Epithelial cell of prostate (primary cell): ENCODE measurements around the gene RANBP9.
A peak's percentile ranks its signal among the peaks of the same experiment; 100 is the strongest.

ENCODE experiments used
- DNase-seq: peaks from one replicate; pipeline ENCODE4 v3.0.0-alpha.2; 2011; ENCODE audit warnings: low read depth, low spot score
- H3K27ac ChIP-seq: fragments of 450-650 bp; 2 replicates; pipeline ENCODE4 v1.5.1; 2017; ENCODE audit warnings: mild to moderate bottlenecking

The RANBP9 gene

GRCh38 chr6:13680448-13680968 is 31.1 kb downstream of the RANBP9 start:
- H3K27ac ChIP-seq = no peak overlapping the region
- DNase-seq = no peak

DNA sequence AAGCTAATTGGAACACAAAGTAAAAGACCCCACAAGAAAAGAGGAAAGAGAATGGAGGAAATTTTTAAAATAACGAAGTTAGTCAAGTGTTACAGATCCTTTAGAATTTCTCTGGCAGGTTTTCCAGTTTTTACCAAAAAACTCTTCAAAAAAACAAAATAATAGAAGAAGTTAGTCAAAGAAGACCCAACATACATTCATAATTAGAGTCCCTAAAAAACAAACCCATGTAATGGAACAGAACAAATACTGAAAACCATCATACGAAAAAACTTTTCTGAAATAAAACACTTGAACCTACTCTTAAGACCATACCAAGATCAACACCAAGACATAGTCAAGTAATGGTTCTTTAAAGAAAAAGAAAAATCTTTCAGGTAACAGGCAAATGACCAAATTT is 31.6 kb downstream of the RANBP9 start:
- H3K27ac ChIP-seq = no peak overlapping the region
- no peak for DNase-seq

GRCh38 chr6:13678255-13678983 is 33.2 kb downstream of the RANBP9 start:
- H3K27ac ChIP-seq = no peak overlapping the region
- no peak for DNase-seq

GRCh38 chr6:13677878-13678254 is 33.8 kb downstream of the RANBP9 start:
- H3K27ac ChIP-seq = no peak overlapping the region
- no peak for DNase-seq

DNA sequence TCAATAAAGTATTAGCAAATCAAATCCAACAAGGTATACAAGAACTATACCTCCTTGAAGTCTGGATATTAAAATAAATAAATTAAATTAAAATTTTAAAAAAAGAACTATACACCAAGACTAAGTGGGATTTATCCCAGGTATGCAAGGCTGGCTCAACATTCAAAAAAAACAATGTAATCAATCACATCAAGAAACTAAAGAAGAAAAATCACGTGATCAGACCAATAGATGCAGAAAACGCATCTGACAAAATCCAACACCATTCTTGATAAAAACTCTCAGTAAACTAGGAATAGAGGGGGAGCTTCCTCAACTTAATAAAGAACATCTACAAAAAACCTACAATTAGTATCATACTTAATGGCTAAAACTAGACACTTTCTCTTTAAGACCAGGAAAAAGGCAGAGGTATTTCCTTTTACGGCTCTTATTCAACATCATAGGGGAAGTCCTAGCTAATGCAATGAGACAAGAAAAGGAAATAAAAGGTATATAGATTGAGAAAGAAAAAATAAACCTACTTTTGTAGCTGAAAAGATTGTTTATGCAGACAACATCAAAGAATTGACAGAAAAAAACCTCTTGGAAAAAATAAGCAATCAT is 35.0 kb downstream of the RANBP9 start:
- no peak for DNase-seq
- H3K27ac ChIP-seq = no peak overlapping the region

- DNase-seq = no peak
- H3K27ac ChIP-seq = no peak overlapping the region
Observed at GRCh38 chr6:13674533-13675190, 37.0 kb downstream of the RANBP9 start.

GRCh38 chr6:13673825-13674444 is 37.7 kb downstream of the RANBP9 start:
- H3K27ac ChIP-seq = no peak overlapping the region
- no peak for DNase-seq

DNA sequence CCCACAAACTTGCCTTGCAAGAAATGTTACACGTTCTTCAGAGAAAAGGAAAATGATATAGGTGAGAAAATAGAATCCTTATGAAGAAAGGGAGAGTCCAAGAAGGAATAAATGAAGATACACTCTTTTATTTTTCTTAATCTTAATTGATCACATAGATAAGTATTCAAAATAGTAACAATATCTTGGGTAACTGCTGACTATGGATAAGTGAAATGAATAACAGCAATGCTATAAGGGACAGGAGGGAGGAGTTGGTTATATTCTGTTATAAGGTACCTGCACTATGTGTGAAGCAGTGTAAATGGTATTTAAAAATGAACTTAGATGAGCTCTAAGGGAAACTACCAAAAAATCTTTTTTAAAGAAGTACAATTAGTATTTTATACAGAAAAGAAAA is 38.3 kb downstream of the RANBP9 start:
- no peak for DNase-seq
- H3K27ac ChIP-seq = no peak overlapping the region

DNA sequence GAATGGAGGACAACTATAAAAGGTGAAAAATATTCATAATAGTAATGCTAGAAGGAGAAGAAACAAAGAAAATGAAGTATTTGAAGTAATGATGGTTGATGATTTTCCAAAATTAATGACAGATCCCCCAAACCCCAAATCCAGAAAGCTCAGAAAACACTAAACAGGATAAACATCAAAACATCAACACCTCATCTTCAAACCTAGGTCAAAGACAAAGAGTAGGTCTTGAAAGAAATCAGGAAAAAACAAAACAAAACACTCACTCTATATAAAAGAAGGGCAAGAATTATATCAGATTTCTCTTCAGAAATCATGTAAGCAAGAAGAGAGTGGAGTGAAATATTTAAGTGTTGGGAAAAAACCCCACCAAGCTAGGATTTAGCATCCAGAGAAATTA is 38.7 kb downstream of the RANBP9 start:
- H3K27ac ChIP-seq = no peak overlapping the region

DNA sequence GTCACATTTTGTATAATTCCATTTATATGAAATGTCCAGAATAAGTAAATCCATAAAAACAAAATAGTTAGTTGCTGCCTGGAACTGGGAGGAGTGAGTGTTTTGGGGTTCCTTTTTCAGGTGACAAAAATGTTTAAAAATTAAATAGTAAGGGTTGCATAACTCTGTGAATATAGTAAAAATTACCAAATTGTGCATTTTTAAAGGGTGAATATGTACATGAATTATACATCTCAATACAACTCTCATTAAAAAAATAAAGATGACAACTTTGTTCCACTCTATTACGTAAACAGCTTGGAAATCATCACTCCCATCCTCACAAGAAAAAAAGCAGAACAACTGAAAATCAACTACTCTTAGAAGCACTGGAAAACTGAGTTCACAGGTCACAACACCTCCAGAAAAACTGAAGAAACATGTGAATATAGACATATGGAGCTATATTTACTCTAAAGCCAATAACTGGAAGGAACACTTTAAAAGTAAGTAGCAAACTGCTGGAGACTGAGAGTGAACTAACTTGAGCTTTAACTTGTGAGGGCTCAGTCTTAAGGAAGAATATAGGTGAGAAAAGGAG is 40.0 kb downstream of the RANBP9 start:
- H3K27ac ChIP-seq = no peak overlapping the region
- DNase-seq = no peak

More for the DNA sequence above, 38.7 kb downstream of the RANBP9 start:
- DNase-seq = no peak

- no peak for DNase-seq
- no peak overlapping the region for H3K27ac ChIP-seq
Observed at GRCh38 chr6:13669476-13669875, 42.2 kb downstream of the RANBP9 start.

DNA sequence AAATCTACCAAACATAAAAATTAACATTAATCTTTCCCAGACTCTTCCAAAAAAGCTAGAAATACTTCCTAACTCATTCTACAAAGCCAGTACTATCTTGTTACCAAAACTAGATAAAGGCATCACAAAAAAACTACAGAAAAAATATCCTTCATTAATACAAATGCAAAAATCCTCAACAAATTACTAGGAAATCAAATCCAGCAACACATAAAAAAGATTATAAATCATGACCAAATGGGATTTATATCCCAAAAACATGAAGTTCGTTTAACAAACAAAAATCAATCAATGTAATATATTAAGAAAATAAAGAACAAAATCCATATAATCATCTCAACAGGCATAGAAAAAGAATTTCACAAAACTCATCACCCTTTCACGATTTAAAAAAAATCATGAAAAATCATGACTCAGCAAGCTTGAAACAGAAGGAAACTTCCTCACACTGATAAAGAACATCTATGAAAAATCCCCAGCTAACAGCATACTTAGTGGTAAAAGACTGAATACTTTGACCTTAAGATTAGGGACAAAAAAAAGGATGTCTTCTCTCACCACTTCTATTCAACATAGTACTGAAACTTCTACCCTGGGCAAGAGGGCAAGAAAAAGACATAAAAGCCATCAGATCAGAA is 43.2 kb downstream of the RANBP9 start:
- no peak for DNase-seq
- H3K27ac ChIP-seq = peak overlapping the region; percentile 40

GRCh38 chr6:13667655-13668054 is 44.0 kb downstream of the RANBP9 start:
- no peak for DNase-seq
- H3K27ac ChIP-seq = peak overlapping the region; percentile 40

DNA sequence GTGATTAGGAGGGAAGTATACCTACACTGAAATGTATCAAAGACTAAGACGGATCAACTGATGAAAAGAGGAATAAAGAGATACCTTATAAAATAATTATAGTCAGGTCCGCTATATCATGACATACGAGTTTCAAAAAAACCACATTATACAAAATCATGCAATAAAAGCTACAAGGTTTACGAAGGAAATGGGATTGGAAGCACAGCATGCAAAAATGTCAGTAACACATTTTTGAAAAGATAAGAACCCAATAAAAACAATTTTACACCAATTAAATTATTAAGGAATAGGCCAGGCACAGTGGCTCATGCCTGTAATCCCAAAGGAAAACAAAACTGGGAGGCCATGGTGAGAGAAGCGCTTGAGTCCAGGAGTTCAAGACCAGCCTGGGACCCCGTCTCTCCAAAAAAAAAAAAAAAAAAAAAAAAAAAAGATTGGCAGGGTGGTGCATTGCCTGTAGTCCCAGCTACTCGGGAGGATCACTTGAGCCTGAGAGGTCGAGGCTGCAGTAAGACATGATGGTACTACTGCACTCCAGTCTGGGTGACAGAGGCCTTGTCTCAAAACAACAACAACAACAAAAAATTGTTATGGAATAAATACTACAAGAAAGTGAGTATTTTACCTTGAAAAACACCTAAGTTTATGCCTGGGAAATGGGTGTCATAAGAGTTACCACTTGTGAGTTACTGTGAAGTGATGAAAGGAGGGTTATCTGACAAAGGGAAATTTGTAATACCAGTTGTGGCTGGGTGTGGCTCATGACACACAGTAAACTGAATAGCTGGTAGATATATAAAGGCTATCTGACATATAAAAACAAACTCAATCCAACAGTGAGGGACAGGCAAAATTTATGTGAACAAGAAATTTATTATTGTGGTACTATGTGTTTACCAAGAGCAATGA is 45.2 kb downstream of the RANBP9 start:
- DNase-seq = peak; percentile 24

DNA sequence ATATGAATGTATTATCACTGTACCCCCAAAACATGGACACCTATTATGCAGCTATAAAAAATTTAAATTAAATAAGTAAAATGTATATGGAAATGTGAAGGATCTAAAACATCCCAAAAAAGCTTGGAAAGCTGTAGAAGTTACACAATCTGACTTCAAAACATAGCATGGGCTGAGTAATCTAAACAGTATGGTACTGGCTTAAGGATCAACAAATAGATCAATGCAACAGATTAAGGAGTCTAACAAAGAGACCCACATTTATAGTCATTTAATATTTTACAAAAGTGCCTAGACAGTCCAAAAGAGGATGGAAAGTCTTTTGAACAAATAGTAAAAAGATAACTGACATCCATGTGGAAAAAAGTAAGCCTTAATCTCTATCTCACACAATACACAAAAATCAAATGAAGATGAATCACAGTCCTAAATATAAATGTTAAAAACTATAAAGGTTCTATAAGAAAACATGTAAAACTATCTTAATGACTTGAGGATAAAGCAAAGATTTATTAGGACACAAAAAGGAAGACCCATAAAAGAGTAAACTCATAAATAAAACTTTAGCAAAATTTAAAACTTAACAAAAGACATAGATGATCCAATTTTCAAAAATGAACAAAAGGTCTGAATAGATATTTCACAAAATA is 46.8 kb downstream of the RANBP9 start:
- no peak overlapping the region for H3K27ac ChIP-seq
- DNase-seq = no peak

More for the DNA sequence above, 45.2 kb downstream of the RANBP9 start:
- H3K27ac ChIP-seq = peak overlapping the region; percentile 40

DNA sequence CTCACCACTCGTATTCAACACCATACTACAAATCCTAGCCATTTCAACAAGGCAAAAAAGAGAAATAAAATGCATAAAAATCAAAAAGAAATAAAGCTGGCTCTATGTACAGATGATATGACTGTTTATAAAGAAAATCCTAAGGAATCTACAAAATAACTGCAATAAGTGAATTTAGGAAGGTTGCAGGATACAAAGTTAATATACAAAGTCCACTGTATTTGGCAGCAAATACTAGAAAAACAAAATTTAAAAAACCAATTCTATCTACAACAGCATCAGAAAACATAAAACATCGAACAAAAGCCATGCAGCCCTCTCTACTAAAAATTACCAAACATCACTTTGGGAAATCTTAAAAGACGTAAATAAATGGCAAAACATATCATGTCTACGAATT is 47.6 kb downstream of the RANBP9 start:
- H3K27ac ChIP-seq = no peak overlapping the region
- DNase-seq = no peak

GRCh38 chr6:13662651-13663334 is 48.8 kb downstream of the RANBP9 start:
- no peak for DNase-seq
- H3K27ac ChIP-seq = no peak overlapping the region

- DNase-seq = no peak
- H3K27ac ChIP-seq = no peak overlapping the region
Observed at GRCh38 chr6:13661647-13662046, 50.0 kb downstream of the RANBP9 start.
